CD4-positive, alpha-beta T cell treated with Interleukin-4 for 4 hours (primary cell): ENCODE data around the gene EGFR.

ENCODE experiments used
- DNase-seq: peaks from one replicate; pipeline ENCODE4 v3.0.0-alpha.2; 2020

The EGFR gene

GRCh38 chr7:55108401-55108800 lies 89.6 kb downstream of the EGFR start:
- DNase-seq: no peak

GRCh38 chr7:55108818-55109217 lies 90.0 kb downstream of the EGFR start:
- no peak for DNase-seq

DNA sequence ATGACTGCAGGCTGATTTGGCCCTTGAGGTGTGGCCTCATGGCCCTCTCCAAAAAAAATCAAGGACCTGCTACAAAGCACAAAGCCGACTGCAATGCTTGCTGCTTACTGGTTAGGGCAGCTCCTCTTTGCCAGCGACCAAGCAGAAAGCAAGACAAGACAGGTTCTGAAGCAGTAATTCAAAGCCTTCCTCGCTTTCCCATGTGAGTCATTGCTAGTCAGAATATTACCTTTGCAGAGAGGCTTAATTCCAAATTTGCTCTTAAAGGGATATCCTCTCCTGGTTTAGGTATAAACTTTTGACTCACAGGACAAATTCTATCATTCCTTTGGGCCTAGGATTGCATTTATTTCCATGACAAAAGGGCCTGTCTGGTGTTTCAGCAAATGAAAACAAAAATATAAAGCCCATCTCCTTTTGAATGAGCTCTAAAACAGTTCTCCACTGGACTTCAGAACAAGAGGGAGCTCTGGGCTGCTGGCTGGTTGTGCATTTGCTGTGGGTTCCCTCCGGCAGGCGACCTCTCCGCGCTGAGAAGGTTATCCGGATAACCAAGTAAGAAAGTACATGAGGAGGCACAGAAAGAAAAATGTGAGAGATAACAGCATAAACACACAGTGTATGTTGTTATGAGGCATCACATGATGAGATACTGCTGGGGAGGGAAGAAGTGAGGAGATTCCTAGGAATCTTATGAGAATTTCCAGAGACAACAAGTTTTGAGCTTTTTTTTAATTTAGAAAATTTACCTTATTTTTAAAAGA lies 90.8 kb downstream of the EGFR start:
- no peak for DNase-seq

DNA sequence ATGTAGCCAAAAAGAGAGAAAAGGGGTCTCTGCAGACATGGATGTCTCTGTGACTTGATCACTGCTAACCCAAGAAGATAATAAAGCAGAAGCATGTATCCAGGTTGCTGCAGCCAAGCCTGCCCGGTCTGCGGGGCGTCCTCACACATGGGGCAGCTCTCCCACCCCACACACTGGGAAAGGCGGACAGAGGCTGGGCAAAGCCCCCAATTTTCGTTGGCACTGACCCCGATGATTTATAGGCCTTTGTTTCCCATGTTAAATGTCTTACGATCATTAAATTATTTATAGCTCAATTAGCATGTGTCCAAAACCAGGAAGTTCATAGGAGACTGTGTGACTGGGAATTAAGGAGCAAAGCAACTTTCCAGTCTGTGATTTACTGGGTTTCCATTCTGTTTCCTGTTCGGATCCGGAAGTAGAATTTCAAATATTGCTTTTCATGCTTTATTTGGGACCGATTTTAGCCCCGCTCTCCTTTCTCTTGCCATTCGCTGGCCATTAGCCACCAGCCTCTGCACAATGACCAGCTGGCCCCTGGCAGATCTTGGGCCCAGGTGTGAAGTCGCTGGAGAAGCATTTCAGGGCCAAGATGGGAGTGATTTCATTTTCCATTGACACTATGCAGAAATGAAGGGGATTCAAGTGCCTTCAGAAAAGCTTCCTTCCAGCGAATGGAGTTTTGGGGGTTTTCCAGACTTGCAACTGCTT lies 91.6 kb downstream of the EGFR start:
- no peak for DNase-seq

DNA sequence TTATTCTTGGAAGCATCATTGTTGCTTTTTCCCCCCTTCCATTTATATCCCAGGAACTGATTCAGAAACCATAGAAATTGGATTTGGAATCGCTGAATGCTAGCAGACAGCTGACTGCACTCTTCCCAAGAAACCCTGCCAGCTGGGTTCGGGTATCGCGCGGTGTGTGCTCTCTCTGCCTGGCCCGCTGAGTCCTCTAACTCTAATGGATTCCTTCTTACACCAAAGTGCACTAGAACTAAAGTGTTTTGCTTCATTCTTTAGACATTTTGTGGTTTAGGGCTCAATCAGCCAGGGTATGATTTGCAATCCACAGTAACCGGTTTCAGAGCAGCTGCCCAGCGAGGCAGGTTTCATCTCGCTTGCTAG lies 92.2 kb downstream of the EGFR start:
- no peak for DNase-seq

DNA sequence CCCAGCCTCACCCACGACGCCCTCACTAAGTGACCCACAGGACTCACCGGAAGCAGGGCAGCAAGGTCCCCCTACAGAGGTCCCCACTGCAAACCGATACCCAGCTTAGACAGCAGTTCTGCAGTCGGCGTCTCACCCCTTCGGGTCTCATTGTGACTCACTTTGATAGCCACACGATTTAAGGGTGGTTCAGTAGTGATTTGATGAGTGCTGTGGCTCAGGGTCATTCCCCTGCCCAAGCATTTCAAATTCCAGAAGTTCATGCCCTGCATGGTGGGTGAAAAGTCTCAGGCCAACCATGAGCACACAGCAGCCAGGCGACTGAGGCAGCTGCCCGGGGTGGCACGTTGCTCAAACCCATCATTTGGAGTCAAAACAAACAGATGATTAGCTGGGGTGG lies 93.2 kb downstream of the EGFR start:
- no peak for DNase-seq

DNA sequence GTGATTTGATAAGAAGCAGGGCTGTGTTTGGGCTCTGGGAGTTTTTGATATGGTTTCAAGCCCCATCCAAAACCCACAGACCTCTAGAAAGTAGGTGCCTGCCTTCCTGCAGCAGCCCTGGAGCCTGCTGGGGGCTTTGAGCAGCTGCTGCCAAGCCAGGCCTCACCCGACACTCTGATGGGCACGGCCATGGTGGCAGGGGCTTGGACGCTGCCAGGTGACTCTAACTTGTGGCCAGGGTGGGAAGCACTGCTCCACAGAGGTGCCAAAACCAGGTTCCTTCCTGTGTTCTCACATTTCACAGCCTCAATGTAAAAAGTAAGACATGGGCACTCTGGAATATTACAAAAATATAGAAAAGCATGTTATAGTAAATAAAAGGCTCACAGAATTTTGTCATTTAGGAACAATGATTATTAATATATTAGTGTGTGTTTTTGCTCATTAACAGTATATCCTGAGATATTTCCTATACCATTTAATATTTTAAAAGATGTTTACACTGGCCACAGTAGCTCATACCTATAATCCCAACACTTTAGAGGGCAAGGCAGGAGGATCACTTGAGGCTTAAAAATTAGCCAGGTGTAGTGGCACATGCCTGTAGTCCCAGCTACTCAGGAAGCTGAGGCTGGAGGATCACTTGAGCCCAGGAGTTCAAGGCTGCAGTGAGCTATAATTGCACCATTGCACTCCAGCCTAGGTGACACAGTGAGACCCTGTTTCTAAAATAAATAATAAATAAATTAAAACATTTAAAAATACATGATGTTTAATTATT lies 95.1 kb downstream of the EGFR start:
- DNase-seq: no peak

DNA sequence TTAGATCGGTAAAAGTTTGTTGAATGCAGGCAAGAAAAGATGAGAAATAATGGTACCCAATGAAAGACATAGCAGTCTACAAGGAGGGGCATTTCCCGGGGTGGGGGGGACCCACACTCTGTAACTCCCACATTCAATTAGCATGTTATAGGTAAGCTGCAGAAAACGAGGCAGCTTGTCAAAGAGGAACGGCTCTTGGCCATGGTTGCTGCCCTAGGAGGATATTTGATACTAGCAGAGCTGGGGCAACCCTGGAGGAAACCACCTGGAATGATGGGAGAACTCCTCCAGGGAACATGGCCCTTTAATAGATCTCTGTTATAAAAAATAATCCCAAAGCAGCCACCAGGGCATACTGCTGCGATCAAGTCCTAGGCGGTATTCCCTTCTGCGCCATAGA lies 98.5 kb downstream of the EGFR start:
- DNase-seq: no peak

GRCh38 chr7:55118426-55118825 lies 99.6 kb downstream of the EGFR start:
- DNase-seq: no peak

GRCh38 chr7:55119571-55119970 lies 100.8 kb downstream of the EGFR start:
- no peak for DNase-seq

- DNase-seq: no peak
These were observed 101.3 kb downstream of the EGFR start for GRCh38 chr7:55120074-55120473.

- no peak for DNase-seq
These were observed 101.8 kb downstream of the EGFR start for GRCh38 chr7:55120501-55121198.

- no peak for DNase-seq
These were observed 102.4 kb downstream of the EGFR start for GRCh38 chr7:55121249-55121648.

DNA sequence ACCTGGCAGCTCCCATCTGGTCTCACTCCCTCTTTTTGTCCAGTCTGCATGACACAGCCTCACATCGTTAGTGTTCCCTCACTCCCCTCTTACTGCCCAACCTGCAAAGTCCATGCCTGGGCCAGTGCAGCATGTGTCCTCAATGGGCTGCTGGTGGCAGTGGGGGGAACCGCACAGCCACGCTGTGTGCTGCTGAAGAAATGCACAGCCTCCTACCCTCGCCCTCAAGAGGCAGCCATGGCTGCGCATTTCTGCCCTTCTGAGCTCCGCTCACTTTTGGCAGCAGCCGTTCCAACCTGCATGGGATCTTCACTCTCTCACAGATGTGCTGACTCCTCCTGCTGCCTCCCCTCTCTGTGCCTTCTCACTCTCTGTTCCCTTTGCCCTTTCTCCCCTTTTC lies 103.4 kb downstream of the EGFR start:
- no peak for DNase-seq

- no peak for DNase-seq
These were observed 106.4 kb downstream of the EGFR start for GRCh38 chr7:55124989-55125875.

DNA sequence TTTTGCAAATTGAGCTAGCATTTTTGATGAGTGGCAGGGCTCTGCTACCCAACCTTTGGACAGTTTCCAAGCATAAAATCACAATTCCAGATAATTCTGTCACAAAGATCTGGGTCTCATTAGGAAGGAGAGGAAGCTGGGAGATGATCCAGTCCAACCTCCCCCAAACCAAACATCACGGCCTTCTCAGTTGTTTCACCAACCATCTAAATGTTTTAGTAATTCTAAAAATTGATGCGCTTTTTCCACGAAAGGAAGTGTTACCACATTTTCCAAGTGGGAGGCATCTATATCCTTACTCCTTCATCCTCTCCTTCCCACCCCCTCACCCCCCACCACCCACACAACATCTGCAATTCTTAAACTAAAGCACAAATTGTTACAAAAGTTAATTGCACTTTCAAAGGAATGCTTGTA lies 108.3 kb downstream of the EGFR start:
- DNase-seq: no peak

DNA sequence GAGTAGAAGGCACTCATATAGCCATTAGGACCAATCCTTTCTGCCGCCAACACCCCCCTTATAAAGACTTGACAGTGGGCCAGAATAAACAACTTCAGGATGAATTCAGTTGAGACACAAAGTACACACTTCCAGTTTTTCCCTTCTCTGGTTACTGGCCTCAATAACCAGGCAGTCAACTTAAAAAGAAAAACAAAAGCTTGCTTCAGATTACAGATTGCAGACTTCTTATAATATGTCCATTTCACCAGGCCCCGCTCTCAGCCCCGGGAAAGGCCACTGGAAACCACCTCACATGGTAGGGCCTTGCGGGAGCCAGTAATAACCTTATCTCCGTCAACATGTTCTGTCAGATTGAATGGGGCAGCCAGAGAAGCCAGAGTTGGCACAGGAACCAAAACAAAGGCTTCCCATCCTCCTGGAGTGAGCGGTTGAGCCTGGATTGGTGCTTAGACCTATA lies 108.8 kb downstream of the EGFR start:
- no peak for DNase-seq

- no peak for DNase-seq
These were observed 110.0 kb downstream of the EGFR start for GRCh38 chr7:55128693-55129394.

GRCh38 chr7:55129541-55130394 lies 111.0 kb downstream of the EGFR start:
- no peak for DNase-seq

DNA sequence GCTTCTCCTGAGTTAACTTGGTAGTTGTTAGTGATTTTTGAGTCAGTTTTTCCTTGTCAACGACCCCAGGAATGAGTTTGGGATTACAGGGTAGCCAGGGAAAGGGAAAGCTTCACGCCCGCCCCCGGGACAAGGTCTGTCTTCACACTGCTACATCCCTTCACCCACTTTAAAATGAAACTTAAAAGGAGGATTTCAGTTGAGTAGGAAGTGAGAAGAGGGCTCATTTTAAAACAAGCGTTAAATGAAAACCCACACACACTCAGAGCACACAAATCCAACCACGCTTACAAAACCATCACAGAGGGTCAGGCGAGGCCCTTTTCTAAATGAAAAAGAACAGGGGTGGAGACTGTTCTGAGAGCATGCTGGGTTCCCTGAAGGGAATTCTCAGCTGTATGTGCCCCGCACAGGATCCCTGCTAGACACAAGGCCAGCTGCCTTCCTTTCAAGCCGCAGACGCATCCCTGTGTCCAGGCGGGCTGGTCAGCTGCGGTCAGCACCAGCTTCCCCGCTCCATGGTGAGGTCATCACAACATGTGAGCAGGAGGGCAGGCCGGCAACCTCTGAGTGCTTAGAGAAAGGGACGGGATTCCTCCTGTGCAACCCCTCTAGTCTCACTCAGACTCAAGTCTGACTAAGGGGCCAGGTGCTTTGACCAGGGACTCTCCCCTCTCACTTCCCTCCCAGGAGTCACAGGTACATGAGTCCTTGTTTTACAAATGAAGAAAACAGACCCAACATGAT lies 111.8 kb downstream of the EGFR start:
- no peak for DNase-seq
